HepG2 (cell line): Measurements from ENCODE around the gene ATP6V1F. TPM values are rescaled to one million over a fixed set of nuclear protein-coding genes. Genes with fewer than 3 reads are reported as not detected.

Experiments
- DNMT3B ChIP-seq: conservative IDR thresholded peaks from 2 replicates; pipeline ENCODE4 v1.6.1; 2016; ENCODE audit warnings: missing biosample characterization, control low read depth
- HNF4G ChIP-seq, 2 experiments: sonication (generic) in 1 of 2; formaldehyde crosslinking in 1 of 2; IDR thresholded peaks; 2 replicates each; pipeline versions ENCODE4 v1.4.0 to v1.6.1; 2011 to 2020; ENCODE audit warnings: borderline replicate concordance in 2 of 2, low read depth in 2 of 2, mild to moderate bottlenecking in 2 of 2, low read length in 1 of 2, missing genetic modification reagents in 1 of 2, moderate library complexity in 1 of 2
- HNRNPK ChIP-seq: fragments of 200-400 bp; formaldehyde crosslinking; IDR thresholded peaks from 2 replicates; pipeline ENCODE4 v1.6.1; 2018; ENCODE audit warnings: low read length, low read depth, moderate library complexity, mild to moderate bottlenecking; ENCODE audit not compliant: poor library complexity, severe bottlenecking
- KDM2A ChIP-seq: sonication (generic); formaldehyde crosslinking; IDR thresholded peaks from 2 replicates; pipeline ENCODE4 v1.4.0; 2020; ENCODE audit warnings: low read depth, missing genetic modification reagents, borderline replicate concordance
- KLF11 ChIP-seq: IDR thresholded peaks from 2 replicates; pipeline ENCODE4 v1.6.1; 2016; ENCODE audit warnings: missing compliant biosample characterization
- RBM39 ChIP-seq: fragments of 200-400 bp; formaldehyde crosslinking; IDR thresholded peaks from one replicate; pipeline ENCODE4 v1.6.1; 2018; ENCODE audit warnings: antibody characterized with exemption, mild to moderate bottlenecking, low read depth, low read length; ENCODE audit not compliant: poor library complexity, severe bottlenecking
- ZNF672 ChIP-seq: sonication (generic); formaldehyde crosslinking; IDR thresholded peaks from 2 replicates; pipeline ENCODE4 v1.8.1; 2022; ENCODE audit warnings: missing genetic modification reagents
- ZNF780A ChIP-seq: sonication (generic); formaldehyde crosslinking; IDR thresholded peaks from 2 replicates; pipeline ENCODE4 v1.8.0; 2022; ENCODE audit warnings: mild to moderate bottlenecking, missing genetic modification reagents, moderate library complexity
- polyA plus RNA-seq, 8 experiments: library from polyadenylated mRNA; depleted of rRNA in 3 of 8; stranded (reverse) in 7 of 8; unstranded in 1 of 8; fragments of >200 nt; fragmentation: Illumina TruSeq in 4 of 8; extraction: Trizol in 4 of 8; gene quantifications; 2 replicates each; pipeline versions ENCODE4 v1.2.1 to v1.2.3, GENCODE V29; 2011 to 2016; ENCODE audit warnings: low read depth in 4 of 8, missing spikeins in 1 of 8, mixed read lengths in 1 of 8; ENCODE audit not compliant: insufficient read depth in 1 of 8
- total RNA-seq, 5 experiments: library from RNA; depleted of rRNA; stranded (reverse); fragments of >200 nt; fragmentation: Illumina TruSeq; extraction: Trizol; gene quantifications; 2 replicates each; pipeline ENCODE4 v1.2.3, GENCODE V29; 2016; ENCODE audit warnings: low read depth in 1 of 5
- TF ChIP-seq, protein P1 (sequence below): sonication (generic); formaldehyde crosslinking; IDR thresholded peaks from 2 replicates; pipeline ENCODE4 v1.5.0; 2020; ENCODE audit warnings: mild to moderate bottlenecking, missing genetic modification reagents, borderline replicate concordance
- TF ChIP-seq, protein P2 (sequence below): sonication (generic); formaldehyde crosslinking; IDR thresholded peaks from 2 replicates; pipeline ENCODE4 v1.5.1; 2020; ENCODE audit warnings: mild to moderate bottlenecking, missing genetic modification reagents, borderline replicate concordance
- TF ChIP-seq, protein P3 (sequence below): sonication (generic); formaldehyde crosslinking; IDR thresholded peaks from 2 replicates; pipeline ENCODE4 v1.4.0; 2020; ENCODE audit warnings: missing genetic modification reagents

The ATP6V1F gene
- total and polyA plus RNA-seq, 2 of the 13 experiments (the other 11 are each of a cell fraction or from before 2014, with no cell fraction given): 87.2 to 132 TPM

DNA sequence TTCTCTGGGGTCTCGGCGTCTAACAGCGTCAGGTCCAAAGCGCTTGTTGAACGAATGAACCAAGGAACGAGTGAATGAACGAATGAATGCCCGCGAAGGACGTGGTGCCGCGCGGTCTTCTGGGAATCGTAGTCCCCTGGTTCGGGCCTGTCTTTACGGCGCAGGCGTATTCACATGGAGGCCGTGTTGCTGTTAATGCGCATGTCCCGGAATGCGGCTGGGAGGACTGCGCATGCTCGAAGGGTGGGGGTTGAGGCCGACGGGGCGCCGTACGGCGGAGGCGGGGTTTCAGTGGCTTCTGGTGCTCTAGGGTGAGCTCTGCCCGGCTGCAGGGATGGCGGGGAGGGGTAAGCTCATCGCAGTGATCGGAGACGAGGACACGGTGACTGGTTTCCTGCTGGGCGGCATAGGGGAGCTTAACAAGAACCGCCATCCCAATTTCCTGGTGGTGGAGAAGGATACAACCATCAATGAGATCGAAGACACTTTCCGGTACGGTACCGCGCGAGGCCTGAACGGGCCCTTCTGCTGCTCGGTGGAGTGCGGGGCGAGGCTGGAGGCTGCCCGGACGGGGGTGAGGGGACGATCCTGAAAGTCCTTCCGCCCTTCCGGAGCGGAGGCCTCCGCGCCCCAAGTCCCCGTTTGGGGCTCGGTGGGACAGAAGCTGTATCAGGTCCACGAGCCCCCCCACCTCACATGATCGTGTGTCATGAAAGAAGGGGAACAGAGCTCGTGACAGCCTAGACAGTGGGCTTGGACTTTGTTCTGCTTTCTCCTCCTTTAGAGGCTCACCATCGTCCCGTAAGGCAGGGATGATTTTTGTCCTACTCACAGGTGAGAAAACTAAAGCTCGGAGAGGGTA, at the start of gene ATP6V1F (continued):
- TF ChIP-seq, protein P1, sequence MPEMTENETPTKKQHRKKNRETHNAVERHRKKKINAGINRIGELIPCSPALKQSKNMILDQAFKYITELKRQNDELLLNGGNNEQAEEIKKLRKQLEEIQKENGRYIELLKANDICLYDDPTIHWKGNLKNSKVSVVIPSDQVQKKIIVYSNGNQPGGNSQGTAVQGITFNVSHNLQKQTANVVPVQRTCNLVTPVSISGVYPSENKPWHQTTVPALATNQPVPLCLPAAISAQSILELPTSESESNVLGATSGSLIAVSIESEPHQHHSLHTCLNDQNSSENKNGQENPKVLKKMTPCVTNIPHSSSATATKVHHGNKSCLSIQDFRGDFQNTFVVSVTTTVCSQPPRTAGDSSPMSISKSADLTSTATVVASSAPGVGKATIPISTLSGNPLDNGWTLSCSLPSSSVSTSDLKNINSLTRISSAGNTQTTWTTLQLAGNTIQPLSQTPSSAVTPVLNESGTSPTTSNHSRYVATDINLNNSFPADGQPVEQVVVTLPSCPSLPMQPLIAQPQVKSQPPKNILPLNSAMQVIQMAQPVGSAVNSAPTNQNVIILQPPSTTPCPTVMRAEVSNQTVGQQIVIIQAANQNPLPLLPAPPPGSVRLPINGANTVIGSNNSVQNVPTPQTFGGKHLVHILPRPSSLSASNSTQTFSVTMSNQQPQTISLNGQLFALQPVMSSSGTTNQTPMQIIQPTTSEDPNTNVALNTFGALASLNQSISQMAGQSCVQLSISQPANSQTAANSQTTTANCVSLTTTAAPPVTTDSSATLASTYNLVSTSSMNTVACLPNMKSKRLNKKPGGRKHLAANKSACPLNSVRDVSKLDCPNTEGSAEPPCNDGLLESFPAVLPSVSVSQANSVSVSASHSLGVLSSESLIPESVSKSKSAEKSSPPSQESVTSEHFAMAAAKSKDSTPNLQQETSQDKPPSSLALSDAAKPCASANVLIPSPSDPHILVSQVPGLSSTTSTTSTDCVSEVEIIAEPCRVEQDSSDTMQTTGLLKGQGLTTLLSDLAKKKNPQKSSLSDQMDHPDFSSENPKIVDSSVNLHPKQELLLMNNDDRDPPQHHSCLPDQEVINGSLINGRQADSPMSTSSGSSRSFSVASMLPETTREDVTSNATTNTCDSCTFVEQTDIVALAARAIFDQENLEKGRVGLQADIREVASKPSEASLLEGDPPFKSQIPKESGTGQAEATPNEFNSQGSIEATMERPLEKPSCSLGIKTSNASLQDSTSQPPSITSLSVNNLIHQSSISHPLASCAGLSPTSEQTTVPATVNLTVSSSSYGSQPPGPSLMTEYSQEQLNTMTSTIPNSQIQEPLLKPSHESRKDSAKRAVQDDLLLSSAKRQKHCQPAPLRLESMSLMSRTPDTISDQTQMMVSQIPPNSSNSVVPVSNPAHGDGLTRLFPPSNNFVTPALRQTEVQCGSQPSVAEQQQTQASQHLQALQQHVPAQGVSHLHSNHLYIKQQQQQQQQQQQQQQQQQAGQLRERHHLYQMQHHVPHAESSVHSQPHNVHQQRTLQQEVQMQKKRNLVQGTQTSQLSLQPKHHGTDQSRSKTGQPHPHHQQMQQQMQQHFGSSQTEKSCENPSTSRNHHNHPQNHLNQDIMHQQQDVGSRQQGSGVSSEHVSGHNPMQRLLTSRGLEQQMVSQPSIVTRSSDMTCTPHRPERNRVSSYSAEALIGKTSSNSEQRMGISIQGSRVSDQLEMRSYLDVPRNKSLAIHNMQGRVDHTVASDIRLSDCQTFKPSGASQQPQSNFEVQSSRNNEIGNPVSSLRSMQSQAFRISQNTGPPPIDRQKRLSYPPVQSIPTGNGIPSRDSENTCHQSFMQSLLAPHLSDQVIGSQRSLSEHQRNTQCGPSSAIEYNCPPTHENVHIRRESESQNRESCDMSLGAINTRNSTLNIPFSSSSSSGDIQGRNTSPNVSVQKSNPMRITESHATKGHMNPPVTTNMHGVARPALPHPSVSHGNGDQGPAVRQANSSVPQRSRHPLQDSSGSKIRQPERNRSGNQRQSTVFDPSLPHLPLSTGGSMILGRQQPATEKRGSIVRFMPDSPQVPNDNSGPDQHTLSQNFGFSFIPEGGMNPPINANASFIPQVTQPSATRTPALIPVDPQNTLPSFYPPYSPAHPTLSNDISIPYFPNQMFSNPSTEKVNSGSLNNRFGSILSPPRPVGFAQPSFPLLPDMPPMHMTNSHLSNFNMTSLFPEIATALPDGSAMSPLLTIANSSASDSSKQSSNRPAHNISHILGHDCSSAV: 0 out of 2 replicates have a peak, but pooled peaks have one; percentile 55
- no peak for TF ChIP-seq HNF4G (IDR thresholded peaks at IDR 0.05; ENCODE audit: borderline replicate concordance, low read depth, low read length)
- TF ChIP-seq HNF4G (CRISPR knock-in tag; IDR thresholded peaks at IDR 0.05; ENCODE audit: borderline replicate concordance, low read depth): no peak
- TF ChIP-seq ZNF780A (CRISPR knock-in tag): no peak
- TF ChIP-seq, protein P2, sequence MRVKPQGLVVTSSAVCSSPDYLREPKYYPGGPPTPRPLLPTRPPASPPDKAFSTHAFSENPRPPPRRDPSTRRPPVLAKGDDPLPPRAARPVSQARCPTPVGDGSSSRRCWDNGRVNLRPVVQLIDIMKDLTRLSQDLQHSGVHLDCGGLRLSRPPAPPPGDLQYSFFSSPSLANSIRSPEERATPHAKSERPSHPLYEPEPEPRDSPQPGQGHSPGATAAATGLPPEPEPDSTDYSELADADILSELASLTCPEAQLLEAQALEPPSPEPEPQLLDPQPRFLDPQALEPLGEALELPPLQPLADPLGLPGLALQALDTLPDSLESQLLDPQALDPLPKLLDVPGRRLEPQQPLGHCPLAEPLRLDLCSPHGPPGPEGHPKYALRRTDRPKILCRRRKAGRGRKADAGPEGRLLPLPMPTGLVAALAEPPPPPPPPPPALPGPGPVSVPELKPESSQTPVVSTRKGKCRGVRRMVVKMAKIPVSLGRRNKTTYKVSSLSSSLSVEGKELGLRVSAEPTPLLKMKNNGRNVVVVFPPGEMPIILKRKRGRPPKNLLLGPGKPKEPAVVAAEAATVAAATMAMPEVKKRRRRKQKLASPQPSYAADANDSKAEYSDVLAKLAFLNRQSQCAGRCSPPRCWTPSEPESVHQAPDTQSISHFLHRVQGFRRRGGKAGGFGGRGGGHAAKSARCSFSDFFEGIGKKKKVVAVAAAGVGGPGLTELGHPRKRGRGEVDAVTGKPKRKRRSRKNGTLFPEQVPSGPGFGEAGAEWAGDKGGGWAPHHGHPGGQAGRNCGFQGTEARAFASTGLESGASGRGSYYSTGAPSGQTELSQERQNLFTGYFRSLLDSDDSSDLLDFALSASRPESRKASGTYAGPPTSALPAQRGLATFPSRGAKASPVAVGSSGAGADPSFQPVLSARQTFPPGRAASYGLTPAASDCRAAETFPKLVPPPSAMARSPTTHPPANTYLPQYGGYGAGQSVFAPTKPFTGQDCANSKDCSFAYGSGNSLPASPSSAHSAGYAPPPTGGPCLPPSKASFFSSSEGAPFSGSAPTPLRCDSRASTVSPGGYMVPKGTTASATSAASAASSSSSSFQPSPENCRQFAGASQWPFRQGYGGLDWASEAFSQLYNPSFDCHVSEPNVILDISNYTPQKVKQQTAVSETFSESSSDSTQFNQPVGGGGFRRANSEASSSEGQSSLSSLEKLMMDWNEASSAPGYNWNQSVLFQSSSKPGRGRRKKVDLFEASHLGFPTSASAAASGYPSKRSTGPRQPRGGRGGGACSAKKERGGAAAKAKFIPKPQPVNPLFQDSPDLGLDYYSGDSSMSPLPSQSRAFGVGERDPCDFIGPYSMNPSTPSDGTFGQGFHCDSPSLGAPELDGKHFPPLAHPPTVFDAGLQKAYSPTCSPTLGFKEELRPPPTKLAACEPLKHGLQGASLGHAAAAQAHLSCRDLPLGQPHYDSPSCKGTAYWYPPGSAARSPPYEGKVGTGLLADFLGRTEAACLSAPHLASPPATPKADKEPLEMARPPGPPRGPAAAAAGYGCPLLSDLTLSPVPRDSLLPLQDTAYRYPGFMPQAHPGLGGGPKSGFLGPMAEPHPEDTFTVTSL (CRISPR knock-in tag): no peak
- no peak; the same call in 1 of the 2 replicates for TF ChIP-seq KDM2A
- TF ChIP-seq KLF11 (CRISPR knock-in tag): no peak
- TF ChIP-seq DNMT3B (CRISPR knock-in tag): no peak
- TF ChIP-seq, protein P3, sequence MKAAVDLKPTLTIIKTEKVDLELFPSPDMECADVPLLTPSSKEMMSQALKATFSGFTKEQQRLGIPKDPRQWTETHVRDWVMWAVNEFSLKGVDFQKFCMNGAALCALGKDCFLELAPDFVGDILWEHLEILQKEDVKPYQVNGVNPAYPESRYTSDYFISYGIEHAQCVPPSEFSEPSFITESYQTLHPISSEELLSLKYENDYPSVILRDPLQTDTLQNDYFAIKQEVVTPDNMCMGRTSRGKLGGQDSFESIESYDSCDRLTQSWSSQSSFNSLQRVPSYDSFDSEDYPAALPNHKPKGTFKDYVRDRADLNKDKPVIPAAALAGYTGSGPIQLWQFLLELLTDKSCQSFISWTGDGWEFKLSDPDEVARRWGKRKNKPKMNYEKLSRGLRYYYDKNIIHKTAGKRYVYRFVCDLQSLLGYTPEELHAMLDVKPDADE (CRISPR knock-in tag): no peak
- TF ChIP-seq RBM39: peak; percentile 40
- TF ChIP-seq HNRNPK: no peak
- TF ChIP-seq ZNF672 (CRISPR knock-in tag): no peak
